ENCODE data around the gene OR6T1.

Gene OR6T1

GRCh38 chr11:123943738-123944137, at the start of gene OR6T1:
Gene OR6T1, minus strand, starts transcription at chr11:123943838. Its CDS starts 0 bp downstream, at chr11:123943838.
- DNase-seq (ENCODE audit: low read depth, low spot score): no peak
- H3K9me3 ChIP-seq (ENCODE audit: low read depth, low read length): no peaks in the 10 kb centered on the region
- no peaks in the 10 kb centered on the region for H3K36me3 ChIP-seq (ENCODE audit: insufficient read depth, low read length)
- H3K9ac ChIP-seq (ENCODE audit: insufficient read length): no peak within 1 kb of the TSS
- TF ChIP-seq POLR2AphosphoS5 (IDR thresholded peaks at IDR 0.05; ENCODE audit: borderline replicate concordance, low read depth, low read length) (no peak), FOXP2 (optimal IDR thresholded peaks at IDR 0.05; ENCODE audit: control extremely low read depth, extremely low read length, insufficient read depth) (no peak), EZH2 (IDR thresholded peaks at IDR 0.05) (no peak)
- H3K4me3 ChIP-seq: no peak within 1 kb of the TSS
- H3K27ac ChIP-seq: no peak within 1 kb of the TSS

GRCh38 chr11:123979311-123979710, 35.7 kb upstream of the OR6T1 start:
- no peaks in the 10 kb centered on the region for H3K36me3 ChIP-seq (ENCODE audit: insufficient read depth, low read length)
- no peak overlapping the region for H3K27ac ChIP-seq
- TF ChIP-seq EZH2 (IDR thresholded peaks at IDR 0.05): no peak
- no peak for TF ChIP-seq POLR2AphosphoS5 (IDR thresholded peaks at IDR 0.05; ENCODE audit: borderline replicate concordance, low read depth, low read length)
- no peak for TF ChIP-seq FOXP2 (optimal IDR thresholded peaks at IDR 0.05; ENCODE audit: control extremely low read depth, extremely low read length, insufficient read depth)
- no peak overlapping the region for H3K9ac ChIP-seq (ENCODE audit: insufficient read length)
- no peak for DNase-seq (ENCODE audit: low read depth, low spot score)
- H3K9me3 ChIP-seq (ENCODE audit: low read depth, low read length): no peaks in the 10 kb centered on the region
- H3K4me3 ChIP-seq: no peak overlapping the region

GRCh38 chr11:123977731-123978347, 34.2 kb upstream of the OR6T1 start, which contains the start of gene OR10S1:
Gene OR10S1, minus strand, starts transcription at chr11:123977781. Its CDS starts 117 bp downstream, at chr11:123977664.
- DNase-seq (ENCODE audit: low read depth, low spot score): no peak
- Histone ChIP-seq H3K36me3 (ENCODE audit: insufficient read depth, low read length) (no peaks in the 10 kb centered on the region), H3K27ac (no peak within 1 kb of the TSS), H3K9ac (ENCODE audit: insufficient read length) (no peak within 1 kb of the TSS), H3K4me3 (no peak within 1 kb of the TSS), H3K9me3 (ENCODE audit: low read depth, low read length) (no peaks in the 10 kb centered on the region)
- TF ChIP-seq POLR2AphosphoS5 (IDR thresholded peaks at IDR 0.05; ENCODE audit: borderline replicate concordance, low read depth, low read length): no peak
- TF ChIP-seq EZH2 (IDR thresholded peaks at IDR 0.05): no peak
- no peak for TF ChIP-seq FOXP2 (optimal IDR thresholded peaks at IDR 0.05; ENCODE audit: control extremely low read depth, extremely low read length, insufficient read depth)

- H3K27ac ChIP-seq: no peak overlapping the region
- TF ChIP-seq POLR2AphosphoS5 (IDR thresholded peaks at IDR 0.05; ENCODE audit: borderline replicate concordance, low read depth, low read length) (no peak), FOXP2 (optimal IDR thresholded peaks at IDR 0.05; ENCODE audit: control extremely low read depth, extremely low read length, insufficient read depth) (no peak), EZH2 (IDR thresholded peaks at IDR 0.05) (no peak)
- no peaks in the 10 kb centered on the region for H3K9me3 ChIP-seq (ENCODE audit: low read depth, low read length)
- no peaks in the 10 kb centered on the region for H3K36me3 ChIP-seq (ENCODE audit: insufficient read depth, low read length)
- no peak overlapping the region for H3K9ac ChIP-seq (ENCODE audit: insufficient read length)
- DNase-seq (ENCODE audit: low read depth, low spot score): no peak
- H3K4me3 ChIP-seq: no peak overlapping the region
These were observed 33.3 kb upstream of the OR6T1 start for GRCh38 chr11:123976770-123977560.

- no peak overlapping the region for H3K9ac ChIP-seq (ENCODE audit: insufficient read length)
These were observed 30.2 kb upstream of the OR6T1 start for GRCh38 chr11:123973816-123974215.

GRCh38 chr11:123956752-123957151, 13.1 kb upstream of the OR6T1 start:
- no peak for DNase-seq (ENCODE audit: low read depth, low spot score)
- Histone ChIP-seq H3K9ac (ENCODE audit: insufficient read length) (no peak overlapping the region), H3K9me3 (ENCODE audit: low read depth, low read length) (no peaks in the 10 kb centered on the region), H3K4me3 (no peak overlapping the region), H3K27ac (no peak overlapping the region), H3K36me3 (ENCODE audit: insufficient read depth, low read length) (no peaks in the 10 kb centered on the region)
- no peak for TF ChIP-seq FOXP2 (optimal IDR thresholded peaks at IDR 0.05; ENCODE audit: control extremely low read depth, extremely low read length, insufficient read depth)
- no peak for TF ChIP-seq POLR2AphosphoS5 (IDR thresholded peaks at IDR 0.05; ENCODE audit: borderline replicate concordance, low read depth, low read length)
- TF ChIP-seq EZH2 (IDR thresholded peaks at IDR 0.05): no peak

More at GRCh38 chr11:123973816-123974215, 30.2 kb upstream of the OR6T1 start:
- Histone ChIP-seq H3K27ac (no peak overlapping the region), H3K9me3 (ENCODE audit: low read depth, low read length) (no peaks in the 10 kb centered on the region), H3K4me3 (no peak overlapping the region), H3K36me3 (ENCODE audit: insufficient read depth, low read length) (no peaks in the 10 kb centered on the region)
- no peak for TF ChIP-seq EZH2 (IDR thresholded peaks at IDR 0.05)
- TF ChIP-seq FOXP2 (optimal IDR thresholded peaks at IDR 0.05; ENCODE audit: control extremely low read depth, extremely low read length, insufficient read depth): no peak
- TF ChIP-seq POLR2AphosphoS5 (IDR thresholded peaks at IDR 0.05; ENCODE audit: borderline replicate concordance, low read depth, low read length): no peak
- DNase-seq (ENCODE audit: low read depth, low spot score): no peak

- TF ChIP-seq EZH2 (IDR thresholded peaks at IDR 0.05) (no peak), POLR2AphosphoS5 (IDR thresholded peaks at IDR 0.05; ENCODE audit: borderline replicate concordance, low read depth, low read length) (no peak)
- no peak for DNase-seq (ENCODE audit: low read depth, low spot score)
- Histone ChIP-seq H3K36me3 (ENCODE audit: insufficient read depth, low read length) (no peaks in the 10 kb centered on the region), H3K9me3 (ENCODE audit: low read depth, low read length) (no peaks in the 10 kb centered on the region), H3K9ac (ENCODE audit: insufficient read length) (no peak overlapping the region), H3K4me3 (no peak overlapping the region), H3K27ac (no peak overlapping the region)
These were observed 1.5 kb upstream of the OR6T1 start for GRCh38 chr11:123945132-123945531.

- H3K4me3 ChIP-seq: no peak overlapping the region
- H3K9me3 ChIP-seq (ENCODE audit: low read depth, low read length): no peaks in the 10 kb centered on the region
- DNase-seq (ENCODE audit: low read depth, low spot score): no peak
- H3K9ac ChIP-seq (ENCODE audit: insufficient read length): no peak overlapping the region
- no peak for TF ChIP-seq POLR2AphosphoS5 (IDR thresholded peaks at IDR 0.05; ENCODE audit: borderline replicate concordance, low read depth, low read length)
- no peak for TF ChIP-seq FOXP2 (optimal IDR thresholded peaks at IDR 0.05; ENCODE audit: control extremely low read depth, extremely low read length, insufficient read depth)
- no peak for TF ChIP-seq EZH2 (IDR thresholded peaks at IDR 0.05)
- H3K27ac ChIP-seq: no peak overlapping the region
- H3K36me3 ChIP-seq (ENCODE audit: insufficient read depth, low read length): no peaks in the 10 kb centered on the region
These were observed 1.2 kb downstream of the OR6T1 start for GRCh38 chr11:123942413-123942812.

All from SK-N-MC (cell line).